Eye (tissue), 1 donor: Measurements from ENCODE around the gene SPDEF.

Experiments
- DNase-seq: peaks from one replicate; pipeline ENCODE4 v3.0.0-alpha.2; 2015

The SPDEF gene

GRCh38 chr6:34526241-34526972, 29.7 kb downstream of the SPDEF start:
- peak; percentile 60 for DNase-seq

- DNase-seq, result peak; percentile 51
These were observed 30.5 kb downstream of the SPDEF start for GRCh38 chr6:34525431-34526175.

- no peak for DNase-seq
These were observed 31.2 kb downstream of the SPDEF start for GRCh38 chr6:34524971-34525370.

GRCh38 chr6:34524499-34524898, 31.6 kb downstream of the SPDEF start:
- DNase-seq, result no peak

- no peak for DNase-seq
These were observed 32.5 kb downstream of the SPDEF start for GRCh38 chr6:34523441-34524206.

- DNase-seq, result no peak
These were observed 33.4 kb downstream of the SPDEF start for GRCh38 chr6:34522761-34523160.

- DNase-seq, result no peak
These were observed 34.5 kb downstream of the SPDEF start for GRCh38 chr6:34521463-34522285.

- no peak for DNase-seq
These were observed 35.3 kb downstream of the SPDEF start for GRCh38 chr6:34520645-34521462.

GRCh38 chr6:34519971-34520644, 36.0 kb downstream of the SPDEF start:
- no peak for DNase-seq

- no peak for DNase-seq
These were observed 37.3 kb downstream of the SPDEF start for GRCh38 chr6:34518669-34519365.

GRCh38 chr6:34517966-34518365, 38.2 kb downstream of the SPDEF start:
- no peak for DNase-seq

- no peak for DNase-seq
These were observed 38.7 kb downstream of the SPDEF start for GRCh38 chr6:34517461-34517881.

- DNase-seq, result no peak
These were observed 39.5 kb downstream of the SPDEF start for GRCh38 chr6:34516391-34517324.

GRCh38 chr6:34515473-34516387, 40.4 kb downstream of the SPDEF start:
- no peak for DNase-seq

GRCh38 chr6:34514593-34515472, 41.3 kb downstream of the SPDEF start:
- peak; percentile 90 for DNase-seq

- no peak for DNase-seq
These were observed 42.0 kb downstream of the SPDEF start for GRCh38 chr6:34514112-34514511.

GRCh38 chr6:34513646-34514045, 42.5 kb downstream of the SPDEF start:
- peak; percentile 65 for DNase-seq
